Measurements from ENCODE around the gene NOTCH2NLA. TPM values are rescaled to one million over a fixed set of nuclear protein-coding genes. Genes with fewer than 3 reads are reported as not detected.
"Not testable (repeated sequence)": the region's sequence is repeated elsewhere in the genome, so short reads cannot be mapped to it uniquely, and the experiment has no call there.

Gene NOTCH2NLA
- total RNA-seq: 9.1 and 18.7 TPM in 2 replicates

- DNase-seq (ENCODE audit: extremely low read depth, low read depth, low spot score): not testable (repeated sequence)
These were observed at the start of gene NOTCH2NLA for GRCh38 chr1:146228710-146229477. NOTCH2NLA (minus strand) TSS chr1:146229021; CDS start chr1:146189337, 39,684 bp downstream.

- not testable (repeated sequence) for DNase-seq (ENCODE audit: extremely low read depth, low read depth, low spot score)
These were observed 49.5 kb upstream of the NOTCH2NLA start for GRCh38 chr1:146278346-146278745.

- not testable (repeated sequence) for DNase-seq (ENCODE audit: extremely low read depth, low read depth, low spot score)
These were observed 48.3 kb upstream of the NOTCH2NLA start for GRCh38 chr1:146277087-146277486.

- not testable (repeated sequence) for DNase-seq (ENCODE audit: extremely low read depth, low read depth, low spot score)
These were observed 45.3 kb upstream of the NOTCH2NLA start for GRCh38 chr1:146274083-146274482.

- not testable (repeated sequence) for DNase-seq (ENCODE audit: extremely low read depth, low read depth, low spot score)
These were observed 44.4 kb upstream of the NOTCH2NLA start for GRCh38 chr1:146273194-146273593.

- DNase-seq (ENCODE audit: extremely low read depth, low read depth, low spot score): not testable (repeated sequence)
These were observed 43.9 kb upstream of the NOTCH2NLA start for GRCh38 chr1:146272734-146273133.

- DNase-seq (ENCODE audit: extremely low read depth, low read depth, low spot score): not testable (repeated sequence)
These were observed 43.2 kb upstream of the NOTCH2NLA start for GRCh38 chr1:146271977-146272376.

GRCh38 chr1:146270129-146270528, 41.3 kb upstream of the NOTCH2NLA start:
- DNase-seq (ENCODE audit: extremely low read depth, low read depth, low spot score): not testable (repeated sequence)

GRCh38 chr1:146266179-146266748, 37.4 kb upstream of the NOTCH2NLA start:
- DNase-seq (ENCODE audit: extremely low read depth, low read depth, low spot score): not testable (repeated sequence)

- DNase-seq (ENCODE audit: extremely low read depth, low read depth, low spot score): not testable (repeated sequence)
These were observed 35.9 kb upstream of the NOTCH2NLA start for GRCh38 chr1:146264761-146265160.

- not testable (repeated sequence) for DNase-seq (ENCODE audit: extremely low read depth, low read depth, low spot score)
These were observed 31.3 kb upstream of the NOTCH2NLA start for GRCh38 chr1:146260006-146260730.

GRCh38 chr1:146257992-146258552, 29.3 kb upstream of the NOTCH2NLA start:
- not testable (repeated sequence) for DNase-seq (ENCODE audit: extremely low read depth, low read depth, low spot score)

GRCh38 chr1:146254569-146255197, 25.9 kb upstream of the NOTCH2NLA start:
- DNase-seq (ENCODE audit: extremely low read depth, low read depth, low spot score): not testable (repeated sequence)

- not testable (repeated sequence) for DNase-seq (ENCODE audit: extremely low read depth, low read depth, low spot score)
These were observed 24.5 kb upstream of the NOTCH2NLA start for GRCh38 chr1:146253249-146253855.

GRCh38 chr1:146251523-146251922, 22.7 kb upstream of the NOTCH2NLA start:
- DNase-seq (ENCODE audit: extremely low read depth, low read depth, low spot score): not testable (repeated sequence)

- not testable (repeated sequence) for DNase-seq (ENCODE audit: extremely low read depth, low read depth, low spot score)
These were observed 19.8 kb upstream of the NOTCH2NLA start for GRCh38 chr1:146248643-146249042.

GRCh38 chr1:146236626-146237025, 7.8 kb upstream of the NOTCH2NLA start:
- DNase-seq (ENCODE audit: extremely low read depth, low read depth, low spot score): not testable (repeated sequence)

- DNase-seq (ENCODE audit: extremely low read depth, low read depth, low spot score): not testable (repeated sequence)
These were observed 7.3 kb upstream of the NOTCH2NLA start for GRCh38 chr1:146236026-146236601.

GRCh38 chr1:146228144-146228682, 608 bp downstream of the NOTCH2NLA start:
- not testable (repeated sequence) for DNase-seq (ENCODE audit: extremely low read depth, low read depth, low spot score)
